Tibial nerve (tissue), 4 donors: ENCODE measurements around the gene NFS1.

Source experiments
- CTCF ChIP-seq, 5 experiments: fragments of 200-600 bp in 3 of 5; fragments of 450-650 bp in 2 of 5; sonication (generic) in 3 of 5; IDR thresholded peaks; one replicate each; pipeline ENCODE4 v1.5.1; 2016 to 2019; ENCODE audit warnings: antibody characterized with exemption in 5 of 5, mild to moderate bottlenecking in 3 of 5, moderate library complexity in 2 of 5
- EP300 ChIP-seq, 2 donors: sonication (generic); formaldehyde crosslinking; IDR thresholded peaks; one replicate each; pipeline ENCODE4 v1.6.1; 2017; ENCODE audit warnings: antibody characterized with exemption in 2 of 2, mild to moderate bottlenecking in 1 of 2

GRCh38 chr20:35648836-35649235 is 50.3 kb downstream of the NFS1 start:
- TF ChIP-seq CTCF (IDR thresholded peaks at IDR 0.05): no peak
- TF ChIP-seq EP300 (IDR thresholded peaks at IDR 0.05): no peak
